ENCODE measurements around the gene FKBP10.
A peak's percentile ranks its signal among the peaks of the same experiment; 100 is the strongest.
"Not testable (repeated sequence)": the region's sequence is repeated elsewhere in the genome, so short reads cannot be mapped to it uniquely, and the experiment has no call there.

FKBP10 gene, protein sequence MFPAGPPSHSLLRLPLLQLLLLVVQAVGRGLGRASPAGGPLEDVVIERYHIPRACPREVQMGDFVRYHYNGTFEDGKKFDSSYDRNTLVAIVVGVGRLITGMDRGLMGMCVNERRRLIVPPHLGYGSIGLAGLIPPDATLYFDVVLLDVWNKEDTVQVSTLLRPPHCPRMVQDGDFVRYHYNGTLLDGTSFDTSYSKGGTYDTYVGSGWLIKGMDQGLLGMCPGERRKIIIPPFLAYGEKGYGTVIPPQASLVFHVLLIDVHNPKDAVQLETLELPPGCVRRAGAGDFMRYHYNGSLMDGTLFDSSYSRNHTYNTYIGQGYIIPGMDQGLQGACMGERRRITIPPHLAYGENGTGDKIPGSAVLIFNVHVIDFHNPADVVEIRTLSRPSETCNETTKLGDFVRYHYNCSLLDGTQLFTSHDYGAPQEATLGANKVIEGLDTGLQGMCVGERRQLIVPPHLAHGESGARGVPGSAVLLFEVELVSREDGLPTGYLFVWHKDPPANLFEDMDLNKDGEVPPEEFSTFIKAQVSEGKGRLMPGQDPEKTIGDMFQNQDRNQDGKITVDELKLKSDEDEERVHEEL

DNA sequence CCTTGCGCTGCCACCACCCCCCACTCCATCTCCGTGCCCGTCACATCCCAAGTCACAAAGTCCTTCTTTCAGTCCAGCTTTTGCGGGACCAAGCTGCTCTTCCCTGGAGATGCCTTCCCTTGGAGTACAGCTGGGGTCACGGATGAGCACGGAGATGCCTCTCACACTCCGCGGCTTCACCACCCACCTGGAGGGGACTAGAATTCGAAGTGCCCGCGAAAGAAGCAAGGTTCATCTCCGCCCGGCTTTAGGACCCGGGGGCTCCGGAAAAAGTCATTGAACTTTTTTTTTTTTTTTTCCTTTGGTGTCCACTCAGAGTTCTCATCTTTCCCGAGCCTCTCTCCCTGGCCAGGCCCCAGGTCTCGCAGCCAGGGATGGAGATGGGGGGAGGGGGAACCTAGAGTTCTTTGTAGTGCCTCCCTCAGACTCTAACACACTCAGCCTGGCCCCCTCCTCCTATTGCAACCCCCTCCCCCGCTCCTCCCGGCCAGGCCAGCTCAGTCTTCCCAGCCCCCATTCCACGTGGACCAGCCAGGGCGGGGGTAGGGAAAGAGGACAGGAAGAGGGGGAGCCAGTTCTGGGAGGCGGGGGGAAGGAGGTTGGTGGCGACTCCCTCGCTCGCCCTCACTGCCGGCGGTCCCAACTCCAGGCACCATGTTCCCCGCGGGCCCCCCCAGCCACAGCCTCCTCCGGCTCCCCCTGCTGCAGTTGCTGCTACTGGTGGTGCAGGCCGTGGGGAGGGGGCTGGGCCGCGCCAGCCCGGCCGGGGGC, at the start of gene FKBP10:
Gene FKBP10, plus strand, starts transcription at position 624 of the 771 bp plus-strand sequence. Its CDS starts 31 bp downstream, at position 655.
- DNase-seq = peak; percentile 95

DNA sequence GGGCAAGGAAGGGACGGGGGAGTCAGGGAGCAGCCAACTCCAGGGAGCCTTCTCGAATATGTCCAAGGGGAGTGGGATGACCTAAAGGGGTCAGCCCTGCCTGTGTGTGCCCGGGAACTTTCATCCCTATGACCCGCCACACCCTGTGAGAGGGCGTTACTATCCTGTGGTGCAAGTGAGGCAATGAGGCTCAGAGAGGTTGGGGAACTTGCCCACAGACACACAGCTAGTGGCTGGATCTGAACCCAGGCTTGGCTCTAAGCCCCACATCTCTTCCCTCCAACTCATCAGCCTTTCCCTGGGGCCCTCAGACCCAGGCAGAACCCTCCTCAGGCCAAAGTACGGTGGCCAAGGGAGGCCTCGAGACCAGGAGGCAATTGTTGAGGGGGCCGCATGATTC, 49.5 kb upstream of the FKBP10 start:
- no peak for DNase-seq

DNA sequence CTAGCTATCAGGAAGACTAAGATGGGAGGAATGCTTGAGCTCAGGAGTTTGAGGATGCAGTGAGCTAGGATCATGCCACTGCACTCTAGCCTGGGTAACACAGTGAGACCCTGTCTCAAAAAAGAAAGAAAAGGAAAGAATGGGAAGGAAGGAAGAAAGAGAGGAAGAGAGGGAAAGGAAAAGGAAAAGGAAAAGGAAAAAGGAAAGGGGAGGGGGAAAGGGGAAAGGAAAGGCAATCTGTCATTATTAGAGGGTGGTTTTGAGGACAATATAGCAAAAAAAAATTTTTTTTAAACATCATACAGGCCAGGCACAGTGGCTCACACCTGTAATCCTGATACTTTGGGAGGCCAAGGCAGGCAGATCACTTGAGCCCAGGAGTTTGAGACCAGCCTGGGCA, 46.7 kb upstream of the FKBP10 start:
- DNase-seq = no peak

DNA sequence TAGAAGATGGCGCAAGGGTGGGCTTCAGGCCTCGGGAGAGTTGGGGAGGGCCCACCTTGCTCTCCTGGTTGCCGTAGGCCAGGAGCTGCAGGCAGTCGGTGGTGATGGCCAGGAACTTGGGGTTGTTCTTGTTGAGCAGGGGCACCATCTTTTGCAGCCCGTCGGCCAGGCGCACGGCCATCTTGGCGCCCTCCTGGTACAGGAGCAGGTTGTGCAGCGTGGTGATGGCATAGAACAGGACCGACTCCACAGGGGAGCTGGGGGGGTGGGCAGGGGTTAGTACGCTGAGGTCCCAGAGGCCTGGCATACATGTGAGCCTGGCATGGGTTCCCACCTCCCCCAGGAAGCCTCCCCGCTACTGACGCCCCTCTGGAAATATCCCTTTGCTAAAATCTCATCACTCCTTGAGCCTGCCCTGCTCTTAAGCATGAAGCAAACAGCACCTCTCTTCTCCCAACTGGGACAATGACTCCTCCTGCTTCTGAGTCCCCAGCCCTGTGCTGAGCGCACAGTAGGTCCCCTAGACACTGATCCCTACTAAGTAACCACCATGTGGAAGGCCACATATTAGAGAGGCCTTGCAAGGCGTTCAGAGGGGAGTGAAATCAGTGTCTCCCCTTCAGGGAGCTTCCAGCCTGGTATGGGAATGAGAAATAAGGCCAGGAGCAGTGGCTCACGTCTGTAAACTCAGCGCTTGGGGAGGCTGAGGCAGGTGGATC, 45.3 kb upstream of the FKBP10 start:
- no peak for DNase-seq

DNA sequence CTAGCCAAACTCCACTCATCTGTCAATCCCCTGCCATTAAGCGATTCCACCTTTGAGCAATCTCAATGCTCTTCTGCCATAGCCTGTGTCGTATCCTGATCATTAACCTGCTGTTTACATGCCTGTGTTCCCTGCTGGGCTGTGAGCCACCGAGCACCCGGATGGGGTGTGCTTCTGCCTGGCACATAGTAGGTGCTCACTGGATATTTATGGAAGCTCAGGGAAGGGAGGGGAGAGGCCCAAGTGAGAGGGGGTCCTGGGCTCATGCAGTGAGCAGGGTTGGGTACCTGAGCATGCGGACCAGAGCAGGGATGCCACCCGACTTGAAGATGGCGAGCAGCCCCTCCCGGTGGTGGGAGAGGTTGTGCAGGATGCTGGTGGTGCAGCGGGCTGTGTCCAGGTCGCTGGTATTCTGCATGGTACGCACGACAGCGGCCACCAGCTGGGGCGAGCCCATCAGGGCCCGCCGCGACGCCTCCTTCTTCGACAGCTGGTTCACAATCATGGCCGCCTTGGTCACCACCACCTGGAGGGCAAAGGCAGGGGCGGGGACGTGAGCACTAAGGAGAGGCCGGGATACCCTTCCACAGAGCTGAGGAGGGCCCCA, 44.0 kb upstream of the FKBP10 start:
- no peak for DNase-seq

DNA sequence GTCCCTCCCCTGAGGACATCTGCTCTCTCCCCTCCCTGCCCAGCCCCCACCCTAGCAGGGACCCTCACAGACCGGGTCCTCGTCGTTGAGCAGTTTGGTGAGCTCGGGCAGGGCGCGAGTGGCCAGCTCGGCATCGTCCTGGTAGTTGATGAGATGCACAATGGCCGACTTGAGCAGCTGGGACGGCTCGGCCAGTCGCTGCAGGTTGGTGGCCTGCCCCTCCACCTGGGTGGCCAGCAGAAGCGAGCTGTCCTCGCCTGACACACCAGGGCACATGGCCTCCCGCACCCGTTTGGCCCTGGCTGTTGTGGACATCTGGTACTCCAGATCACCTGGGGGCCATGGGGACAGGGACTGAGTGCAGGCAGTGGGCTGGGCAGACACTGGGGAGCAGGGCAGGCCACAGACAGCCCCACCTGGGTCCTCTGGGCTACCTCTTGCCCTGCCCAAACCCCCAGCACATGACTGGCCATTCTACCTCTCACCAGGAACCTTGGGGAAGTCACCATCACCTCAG, 43.4 kb upstream of the FKBP10 start:
- no peak for DNase-seq

DNA sequence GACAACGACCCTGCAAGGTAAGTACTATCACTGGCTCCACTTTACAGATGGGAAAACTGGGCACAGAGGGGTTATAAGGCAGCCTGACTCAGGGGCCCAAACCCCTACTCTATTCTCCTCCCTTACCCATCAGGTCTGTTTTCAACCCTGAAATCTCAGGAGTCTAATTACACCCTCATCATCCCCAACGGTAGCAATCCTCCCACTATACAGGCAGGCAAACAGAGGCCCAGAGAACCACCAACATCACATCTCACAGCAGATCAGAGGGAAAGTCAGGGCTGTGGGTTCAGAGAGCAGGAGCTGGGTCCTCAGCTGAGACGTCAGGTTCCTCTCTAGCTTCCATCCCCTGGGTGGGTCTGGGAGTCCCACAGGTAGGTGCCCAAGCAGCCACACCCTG, 42.8 kb upstream of the FKBP10 start:
- no peak for DNase-seq

DNA sequence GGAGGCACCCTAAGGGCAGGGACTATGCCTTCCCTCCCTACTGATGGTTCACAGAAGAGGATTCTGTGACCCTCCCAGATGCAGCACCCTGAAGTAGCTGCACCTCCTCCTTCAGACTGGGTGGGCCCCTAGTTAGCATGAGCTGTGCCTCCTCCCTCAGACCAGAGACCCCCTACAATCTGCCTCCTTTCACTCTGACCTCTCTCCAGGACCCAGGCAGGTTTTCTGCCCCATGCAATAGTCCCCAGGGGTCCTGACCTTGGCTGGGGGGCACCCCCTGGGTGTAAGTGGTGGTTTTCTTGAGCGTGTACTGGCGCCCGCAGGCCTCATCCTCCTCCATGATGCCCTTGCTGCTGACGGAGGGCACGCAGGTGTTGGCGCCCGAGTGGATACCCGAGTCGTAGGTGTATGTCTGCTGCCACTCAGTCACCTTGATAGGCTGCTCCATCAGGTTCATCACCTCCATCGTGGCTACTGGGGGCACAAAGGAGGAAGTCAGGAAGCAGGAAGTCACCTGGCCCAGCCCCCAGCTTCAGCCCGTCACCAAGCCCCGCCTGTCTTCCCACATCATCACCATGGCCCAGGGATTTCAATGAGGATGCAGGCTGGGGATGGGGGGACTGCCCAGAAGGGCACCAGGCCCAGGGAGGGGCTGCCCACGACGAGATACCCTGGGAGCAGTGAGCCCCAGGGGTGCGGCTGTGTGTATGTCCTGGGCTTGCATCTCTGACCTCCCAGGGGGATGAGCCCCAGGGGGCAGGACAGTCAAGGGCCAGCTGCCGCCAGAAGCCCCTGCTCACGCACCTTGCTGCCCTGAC, 41.2 kb upstream of the FKBP10 start:
- DNase-seq = no peak

DNA sequence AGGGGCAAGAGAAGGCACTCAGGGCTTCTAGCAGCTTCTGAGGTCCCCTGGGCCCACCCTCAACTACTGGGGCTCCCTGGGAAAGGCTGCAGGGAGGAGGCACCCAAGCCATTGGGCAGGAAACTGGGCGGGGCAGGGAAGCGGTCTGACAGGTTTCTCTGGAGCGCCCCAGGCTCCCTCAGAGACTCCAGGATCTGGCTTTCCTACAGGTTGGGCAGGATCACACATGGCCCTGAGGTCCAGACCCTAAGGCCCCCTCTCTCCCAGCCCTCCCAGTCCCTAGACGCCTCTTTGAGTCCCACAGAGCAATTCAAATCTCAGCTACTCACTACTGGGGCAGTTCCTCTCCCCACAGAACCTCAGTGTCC, 40.6 kb upstream of the FKBP10 start:
- no peak for DNase-seq

DNA sequence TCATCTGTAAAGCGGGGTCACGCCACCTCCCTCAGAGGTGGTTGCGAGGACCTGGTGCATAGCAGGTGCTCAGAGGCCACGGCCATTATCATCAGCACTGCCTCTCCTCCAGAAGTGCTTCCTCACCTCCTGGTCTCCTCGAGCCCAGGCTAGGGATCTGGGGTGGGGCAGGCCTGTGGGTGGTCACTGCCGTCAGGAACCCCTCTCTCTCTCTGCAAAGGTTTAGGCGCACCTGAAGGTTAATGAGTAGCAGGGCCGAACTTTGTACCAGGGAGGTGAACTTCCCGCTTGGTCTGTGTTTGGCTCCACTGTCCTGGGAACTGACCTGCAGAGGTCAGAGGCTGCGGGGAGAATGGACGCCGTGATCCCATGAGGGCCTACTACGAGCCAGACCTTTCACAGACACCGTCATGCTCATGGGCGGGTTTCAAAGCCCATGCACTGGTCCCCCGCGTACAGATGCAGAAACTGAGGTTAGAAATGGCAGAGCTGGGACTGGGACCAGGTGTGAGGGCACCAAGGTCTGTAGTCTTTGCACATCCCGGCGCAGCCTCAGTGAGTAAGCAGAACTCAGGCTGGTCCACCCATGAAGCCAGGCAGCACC, 40.1 kb upstream of the FKBP10 start:
- DNase-seq = no peak

DNA sequence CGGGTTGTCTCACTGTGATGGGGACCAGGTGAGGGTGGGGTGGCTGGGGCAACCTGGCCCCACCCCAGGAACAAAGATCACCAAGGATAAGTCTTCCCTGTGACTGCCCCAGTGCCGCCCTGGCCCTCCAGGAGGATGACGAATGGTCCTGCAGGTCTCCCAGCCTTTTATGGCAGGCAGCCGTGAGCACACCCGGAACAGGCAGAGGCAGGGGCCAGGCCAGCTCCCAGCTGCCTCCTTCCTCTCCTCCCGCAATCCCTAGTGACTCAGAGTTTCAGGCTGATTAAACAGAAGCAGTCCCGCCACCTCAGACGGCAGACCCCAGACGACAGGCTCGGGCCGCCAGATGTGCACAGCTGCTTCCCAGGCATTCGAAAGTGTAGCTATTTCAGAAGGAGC, 39.6 kb upstream of the FKBP10 start:
- DNase-seq = peak; percentile 83

DNA sequence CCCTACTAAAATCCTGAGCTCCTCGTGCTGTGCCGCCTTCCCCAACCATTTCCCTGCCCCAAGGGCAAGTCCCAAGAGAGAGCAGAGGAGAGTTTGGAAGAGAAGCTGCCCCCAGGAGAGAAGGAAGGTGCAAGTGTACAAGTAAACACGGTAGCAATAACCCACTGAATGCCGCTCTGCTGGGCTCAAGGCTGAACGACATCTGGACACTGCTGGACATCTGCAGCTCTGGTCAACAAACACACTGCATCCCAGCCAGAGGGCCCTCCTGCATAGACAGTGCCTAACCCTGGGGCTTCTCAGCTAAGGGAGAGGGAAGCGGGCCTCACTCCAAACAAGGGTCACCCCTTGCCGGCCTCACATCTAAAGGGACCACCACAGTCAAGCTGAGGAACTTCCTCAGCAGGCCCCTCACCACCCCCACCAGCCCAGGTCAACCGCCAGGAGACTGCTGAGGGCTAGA, 39.0 kb upstream of the FKBP10 start:
- no peak for DNase-seq

DNA sequence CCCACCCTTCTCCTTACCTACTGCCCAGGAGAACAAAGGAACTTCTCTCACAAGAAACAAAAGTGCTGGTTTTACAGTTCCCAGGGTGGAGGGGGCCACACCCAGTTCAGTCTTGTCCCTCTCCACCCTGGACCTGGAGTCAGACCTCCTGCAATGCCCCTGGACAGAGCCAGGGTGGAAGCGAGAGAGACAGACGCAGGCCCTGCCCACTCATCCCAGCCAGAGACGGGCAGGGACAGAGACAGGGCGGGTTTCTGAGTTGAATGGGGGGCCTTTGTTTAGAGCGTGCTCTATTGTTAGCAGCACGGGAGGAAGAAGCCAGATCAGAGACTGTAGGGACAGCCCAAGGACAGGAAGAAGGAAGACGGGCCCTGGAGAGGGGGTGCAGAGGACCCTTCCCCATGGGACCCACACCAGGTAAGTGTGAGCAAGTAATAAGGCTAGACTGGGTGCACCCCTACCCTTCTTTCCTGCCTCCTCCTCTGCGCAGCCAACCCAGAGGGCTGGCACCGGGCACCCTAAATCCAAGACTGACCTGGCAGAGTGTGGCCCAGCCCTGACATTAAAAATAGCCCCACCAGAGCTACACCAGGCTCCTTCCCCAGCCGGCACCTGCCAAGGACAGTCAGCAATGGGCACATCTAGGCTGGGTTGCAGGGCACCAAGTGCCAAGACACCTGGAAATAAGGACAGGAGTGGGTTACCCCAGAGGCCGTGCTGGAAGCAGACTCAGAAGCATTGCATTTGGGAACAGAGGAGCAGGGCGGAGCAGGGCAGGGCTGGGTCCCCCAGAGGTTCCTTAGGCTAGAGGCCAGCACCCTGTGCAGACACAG, 37.2 kb upstream of the FKBP10 start:
- DNase-seq = no peak

DNA sequence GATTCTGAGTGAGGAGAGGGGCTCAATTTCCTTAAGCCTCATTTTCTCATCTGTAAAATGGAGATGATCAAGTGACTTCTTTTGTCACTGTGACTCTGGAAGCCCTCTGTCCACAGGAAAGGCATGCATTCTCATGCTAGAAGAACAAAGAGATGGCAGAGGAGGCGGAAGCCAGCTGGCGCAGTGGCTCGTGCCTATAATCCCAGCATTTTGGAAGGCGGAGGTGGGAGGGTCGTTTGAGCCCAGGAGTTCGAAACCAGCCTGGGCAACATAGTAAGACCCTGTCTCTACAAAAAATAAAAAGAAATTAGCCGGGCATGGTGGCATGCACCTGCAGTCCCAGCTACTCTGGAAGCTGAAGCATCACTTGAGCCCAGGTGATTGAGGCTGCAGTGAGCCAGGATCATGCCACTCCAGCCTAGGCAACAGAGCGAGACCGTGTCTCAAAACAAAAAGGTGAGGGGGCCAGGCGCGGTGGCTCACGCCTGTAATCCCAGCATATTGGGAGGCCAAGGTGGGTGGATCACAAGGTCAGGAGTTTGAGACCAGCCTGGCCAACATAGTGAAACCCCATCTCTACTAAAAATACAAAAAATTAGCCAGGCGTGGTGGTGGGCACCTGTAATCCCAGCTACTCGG, 36.4 kb upstream of the FKBP10 start:
- not testable (repeated sequence) for DNase-seq

DNA sequence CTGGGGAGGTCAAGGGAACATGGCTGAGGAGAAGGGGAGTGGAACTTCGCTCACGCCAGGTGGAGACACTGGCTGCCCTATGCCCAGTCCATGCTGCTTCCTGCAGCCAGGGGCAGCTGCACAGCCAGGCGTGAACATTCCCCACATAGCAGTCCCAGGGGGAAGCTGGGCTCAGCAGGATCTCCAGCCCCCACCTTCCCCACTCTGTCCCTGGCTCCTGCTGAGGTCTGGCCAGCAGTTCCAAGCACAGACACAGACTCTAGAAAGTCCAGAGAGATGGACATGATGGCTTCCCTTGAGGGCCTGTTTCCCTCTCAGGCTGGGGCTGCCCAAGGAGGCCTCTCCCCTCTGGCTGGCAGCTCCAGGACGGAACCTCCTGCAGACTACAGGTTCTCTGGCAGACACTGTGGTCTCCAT, 35.6 kb upstream of the FKBP10 start:
- no peak for DNase-seq

DNA sequence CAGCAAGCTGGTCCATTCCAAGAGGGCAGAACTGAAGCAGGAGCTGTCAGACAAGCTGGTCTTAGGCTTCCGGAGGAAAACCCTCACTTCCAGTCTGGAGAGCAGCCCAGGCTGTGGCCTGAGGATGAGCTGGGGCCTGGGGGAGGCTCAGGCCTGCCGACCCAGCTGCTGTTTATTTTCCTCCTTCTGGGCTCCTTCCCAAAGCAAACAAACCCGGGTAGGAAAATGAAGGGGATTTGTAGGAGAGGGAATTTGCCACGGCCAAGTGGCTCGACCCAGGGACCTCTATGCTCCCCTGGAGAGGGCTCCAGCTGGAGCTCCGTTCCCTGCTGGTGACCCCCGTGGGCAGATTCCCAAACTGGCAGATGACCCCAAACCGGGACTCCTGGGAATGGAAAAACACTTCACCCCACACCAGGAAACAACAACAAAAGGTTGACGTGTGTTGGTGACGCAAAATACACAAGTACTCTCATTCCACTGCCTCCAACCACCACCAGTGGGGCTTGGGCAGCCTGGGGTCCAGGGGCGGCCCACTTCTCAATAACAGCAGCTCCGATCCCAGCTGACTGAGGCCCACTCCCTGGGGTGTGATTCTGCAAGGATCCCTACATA, 35.1 kb upstream of the FKBP10 start:
- DNase-seq = peak; percentile 87

DNA sequence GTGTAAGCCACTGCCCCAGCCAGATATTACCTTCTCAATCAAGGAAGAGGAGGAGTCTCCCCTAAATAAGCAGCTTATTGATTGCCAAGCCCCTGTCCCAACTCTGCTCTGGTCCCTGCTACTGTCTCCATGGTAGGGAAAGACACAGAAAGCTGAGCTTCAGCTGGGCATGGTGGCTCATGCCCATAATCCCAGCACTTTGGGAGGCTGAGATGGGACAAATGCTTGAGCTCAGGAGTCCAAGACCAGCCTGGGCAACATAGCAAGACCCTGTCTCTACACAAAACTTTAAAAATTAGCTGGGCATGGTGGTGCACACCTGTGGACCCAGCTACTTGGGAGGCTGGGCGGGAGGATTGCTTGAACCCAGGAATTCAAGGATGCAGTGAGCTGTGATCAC, 32.9 kb upstream of the FKBP10 start:
- DNase-seq = no peak

DNA sequence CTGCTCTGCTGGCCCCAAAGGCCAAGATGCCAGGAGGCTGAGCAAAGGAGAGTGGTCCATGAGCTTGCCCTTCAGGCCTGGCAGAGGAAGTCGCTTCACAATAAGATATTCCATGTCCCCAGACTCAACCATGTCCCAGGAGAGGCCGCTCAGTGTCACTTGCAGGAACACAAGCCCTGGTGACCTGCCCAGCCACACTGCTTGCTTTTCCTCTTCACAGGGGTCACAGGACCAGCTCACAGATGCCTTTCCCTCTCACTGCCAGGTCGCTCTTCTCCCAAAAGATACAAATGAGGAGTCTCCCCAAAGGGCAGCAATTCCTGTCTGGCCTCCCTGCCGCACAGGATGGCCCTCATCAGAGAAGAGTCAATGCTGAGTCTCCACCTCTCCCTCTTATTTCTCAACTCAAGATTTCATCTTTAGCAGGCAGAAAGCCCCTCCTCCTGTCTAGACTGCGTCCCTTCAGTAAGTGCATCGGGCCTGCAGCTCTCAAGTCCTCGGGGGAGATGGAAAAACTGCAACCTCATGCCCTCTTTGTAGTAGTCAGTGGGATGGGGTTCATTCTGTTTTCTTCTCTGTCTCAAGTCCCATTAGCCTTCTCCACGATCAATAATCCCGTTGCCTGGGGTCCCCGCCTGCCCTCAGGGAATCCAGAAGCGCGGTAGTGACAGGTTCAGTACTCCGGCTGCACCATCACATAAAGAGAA, 31.2 kb upstream of the FKBP10 start:
- no peak for DNase-seq

DNA sequence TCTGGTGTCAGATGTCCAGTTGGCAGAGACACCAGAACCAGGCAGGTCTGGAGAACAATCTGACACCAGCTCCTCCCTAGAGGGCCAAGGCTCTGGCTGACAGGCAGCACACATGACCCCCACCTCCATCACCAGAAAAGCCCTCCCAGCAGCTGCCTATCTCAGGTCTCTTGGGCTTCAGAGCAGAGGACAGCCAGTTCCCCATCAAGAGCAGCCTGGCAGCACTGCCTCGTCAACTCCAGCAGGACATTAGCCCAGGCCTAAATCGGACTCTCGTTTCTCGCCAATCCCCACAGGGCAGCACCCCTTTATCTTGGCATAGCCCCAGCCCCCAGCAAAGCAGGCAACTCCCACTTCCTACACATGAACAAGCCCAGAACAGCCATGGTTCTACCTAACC, 30.7 kb upstream of the FKBP10 start:
- DNase-seq = no peak
